H1 (cell line): ENCODE data around the gene STK16. TPM values are rescaled to one million over a fixed set of nuclear protein-coding genes. Genes with fewer than 3 reads are reported as not detected.

ENCODE experiments used
- CTCF ChIA-PET: fragments of 300-600 bp; sonication (Branson Sonifier 250); formaldehyde crosslinking; loops from one replicate; lab custom pipeline; 2021; ENCODE audit not compliant: partially characterized antibody; lab: Charles Lee
- POLR2A ChIA-PET: fragments of 300-600 bp; sonication (Branson Sonifier 250); formaldehyde crosslinking; loops from one replicate; lab custom pipeline; 2021; ENCODE audit warnings: inconsistent platforms; ENCODE audit not compliant: partially characterized antibody; lab: Charles Lee
- DNase-seq, 2 experiments: peaks; one replicate each; pipeline versions ENCODE4 v3.0.0 to v3.0.0-alpha.2; 2010 to 2022; ENCODE audit warnings: low spot score in 2 of 2, low read depth in 1 of 2, mixed read lengths in 1 of 2
- FAIRE-seq: peaks from 2 replicates; lab custom pipeline; 2011; peaks lifted over from hg19 to GRCh38; lab: Jason Lieb, UNC
- H2AFZ ChIP-seq: 2 replicates; pipeline ENCODE4 v1.8.1; 2012; ENCODE audit warnings: low read length, inconsistent platforms
- H2AK5ac ChIP-seq: 2 replicates; pipeline ENCODE4 v1.6.1; 2013; ENCODE audit warnings: low read depth, low read length
- H2BK120ac ChIP-seq: replicated peaks from 2 replicates; pipeline ENCODE3; 2013; ENCODE audit warnings: low read depth, low read length, inconsistent platforms
- H2BK12ac ChIP-seq: 2 replicates; pipeline ENCODE4 v1.6.1; 2013; ENCODE audit warnings: low read depth, low read length
- H2BK15ac ChIP-seq: 2 replicates; pipeline ENCODE4 v1.6.1; 2013; ENCODE audit warnings: low read length
- H2BK20ac ChIP-seq: 2 replicates; pipeline ENCODE4 v1.6.1; 2013; ENCODE audit warnings: low read length
- H2BK5ac ChIP-seq: 2 replicates; pipeline ENCODE4 v1.6.1; 2013; ENCODE audit warnings: low read depth, low read length
- H3K14ac ChIP-seq: 2 replicates; pipeline ENCODE4 v1.6.1; 2013; ENCODE audit warnings: inconsistent platforms; ENCODE audit not compliant: insufficient read length
- H3K18ac ChIP-seq: 2 replicates; pipeline ENCODE4 v1.6.1; 2013; ENCODE audit warnings: low read length; ENCODE audit errors: extremely low read depth
- H3K23ac ChIP-seq: 2 replicates; pipeline ENCODE4 v1.6.1; 2013; ENCODE audit warnings: inconsistent platforms; ENCODE audit not compliant: insufficient read length
- H3K23me2 ChIP-seq: 2 replicates; pipeline ENCODE4 v1.6.1; 2013; ENCODE audit warnings: low read depth, low read length
- H3K27ac ChIP-seq: 2 replicates; pipeline ENCODE4 v1.6.1; 2011; ENCODE audit warnings: low read depth, low read length, inconsistent platforms
- H3K27me3 ChIP-seq, 4 experiments: replicated peaks in 1 of 4; 1 replicate in 1 of 4; 2 replicates in 3 of 4; pipeline versions ENCODE4 v1.6.1 to v1.8.1; 2011 to 2013; ENCODE audit warnings: low read length in 3 of 4, mild to moderate bottlenecking in 3 of 4, inconsistent platforms in 2 of 4, mixed read lengths in 2 of 4, moderate library complexity in 1 of 4; ENCODE audit not compliant: control insufficient read depth in 3 of 4, insufficient read depth in 3 of 4; ENCODE audit errors: extremely low read depth in 1 of 4
- H3K36me3 ChIP-seq, 4 experiments: 2 replicates each; pipeline versions ENCODE4 v1.6.1 to v1.8.1; 2011 to 2013; ENCODE audit warnings: mild to moderate bottlenecking in 4 of 4, low read length in 3 of 4, moderate library complexity in 2 of 4, control low read depth in 1 of 4, inconsistent platforms in 1 of 4; ENCODE audit not compliant: insufficient read depth in 4 of 4, control insufficient read depth in 2 of 4
- H3K4ac ChIP-seq: replicated peaks from 2 replicates; pipeline ENCODE3; 2013; ENCODE audit warnings: low read length, low read depth, mixed read lengths, inconsistent platforms; ENCODE audit not compliant: insufficient read length
- H3K4me1 ChIP-seq, 4 experiments: replicated peaks in 1 of 4; 1 replicate in 1 of 4; 2 replicates in 3 of 4; pipeline versions ENCODE4 v1.6.1 to v1.8.1; 2011 to 2013; ENCODE audit warnings: low read length in 3 of 4, inconsistent platforms in 2 of 4, mixed read lengths in 1 of 4; ENCODE audit not compliant: insufficient read depth in 4 of 4, control insufficient read depth in 3 of 4
- H3K4me2 ChIP-seq, 2 experiments: 2 replicates each; pipeline versions ENCODE4 v1.6.1 to v1.8.1; 2011 to 2013; ENCODE audit warnings: low read depth in 2 of 2, low read length in 2 of 2, control low read depth in 1 of 2, inconsistent platforms in 1 of 2, mild to moderate bottlenecking in 1 of 2; ENCODE audit not compliant: insufficient read depth in 1 of 2
- H3K4me3 ChIP-seq, 4 experiments: fragments of 200-600, 300-600 bp in 1 of 4; sonication (generic), shearing (Covaris generic), sonication (Bioruptor Twin) in 1 of 4; 2 replicates each; pipeline versions ENCODE4 v1.5.1 to v1.8.1; 2011 to 2016; ENCODE audit warnings: low read length in 4 of 4, low read depth in 3 of 4, control low read depth in 2 of 4, inconsistent platforms in 2 of 4, mild to moderate bottlenecking in 2 of 4, mixed read lengths in 1 of 4, moderate library complexity in 1 of 4; ENCODE audit not compliant: insufficient read depth in 2 of 4; ENCODE audit errors: extremely low read depth in 1 of 4
- H3K56ac ChIP-seq: replicated peaks from 2 replicates; pipeline ENCODE3; 2013; ENCODE audit warnings: low read depth, mild to moderate bottlenecking, mixed read lengths, low read length, inconsistent platforms; ENCODE audit not compliant: insufficient read length
- H3K79me1 ChIP-seq: 2 replicates; pipeline ENCODE4 v1.6.1; 2013; ENCODE audit warnings: low read depth, low read length, control low read depth
- H3K79me2 ChIP-seq, 2 experiments: 2 replicates each; pipeline versions ENCODE4 v1.6.1 to v1.8.1; 2012 to 2013; ENCODE audit warnings: low read length in 2 of 2, mild to moderate bottlenecking in 2 of 2, inconsistent platforms in 1 of 2; ENCODE audit not compliant: insufficient read depth in 2 of 2, control insufficient read depth in 1 of 2
- H3K9ac ChIP-seq, 4 experiments: replicated peaks in 1 of 4; 1 replicate in 1 of 4; 2 replicates in 3 of 4; pipeline versions ENCODE4 v1.6.1 to v1.8.1; 2011 to 2013; ENCODE audit warnings: low read depth in 3 of 4, low read length in 3 of 4, control low read depth in 2 of 4, mild to moderate bottlenecking in 2 of 4, moderate library complexity in 2 of 4, inconsistent platforms in 1 of 4; ENCODE audit errors: extremely low read depth in 1 of 4
- H3K9me3 ChIP-seq, 2 experiments: 2 replicates each; pipeline versions ENCODE4 v1.6.1 to v1.8.1; 2012 to 2013; ENCODE audit warnings: mild to moderate bottlenecking in 2 of 2, moderate library complexity in 2 of 2, control low read depth in 1 of 2, inconsistent platforms in 1 of 2, low read depth in 1 of 2, low read length in 1 of 2, mixed read lengths in 1 of 2; ENCODE audit not compliant: insufficient read depth in 2 of 2
- H4K20me1 ChIP-seq, 2 experiments: replicated peaks in 1 of 2; 2 replicates each; pipeline versions ENCODE3 to v1.8.1; 2011 to 2013; ENCODE audit warnings: inconsistent platforms in 2 of 2, low read length in 2 of 2, mild to moderate bottlenecking in 1 of 2; ENCODE audit not compliant: insufficient read depth in 2 of 2, control insufficient read depth in 1 of 2
- H4K5ac ChIP-seq: 2 replicates; pipeline ENCODE4 v1.6.1; 2013; ENCODE audit warnings: low read length, low read depth, mixed read lengths, inconsistent platforms; ENCODE audit not compliant: insufficient read length
- H4K8ac ChIP-seq: 2 replicates; pipeline ENCODE4 v1.8.0; 2013; ENCODE audit warnings: mild to moderate bottlenecking, moderate library complexity, low read length, inconsistent platforms; ENCODE audit not compliant: insufficient read depth; ENCODE audit errors: extremely low read depth
- H4K91ac ChIP-seq: replicated peaks from 2 replicates; pipeline ENCODE3; 2013; ENCODE audit warnings: low read length, mixed read lengths, inconsistent platforms; ENCODE audit not compliant: insufficient read length
- ASH2L ChIP-seq: fragments of 200-600, 300-600 bp; sonication (generic); IDR thresholded peaks from one replicate; pipeline ENCODE4 v1.7.1; 2017; ENCODE audit warnings: low read length
- CBX8 ChIP-seq: fragments of 300-800, 300-1000 bp; sonication (generic); IDR thresholded peaks from 2 replicates; pipeline ENCODE4 v1.7.1; 2016; ENCODE audit warnings: low read depth, low read length, borderline replicate concordance
- CTCF ChIP-seq, 3 experiments: IDR thresholded peaks; 1 replicate in 2 of 3; 2 replicates in 1 of 3; pipeline versions ENCODE4 v1.5.1 to v1.6.1; 2011; ENCODE audit warnings: low read length in 3 of 3, mild to moderate bottlenecking in 3 of 3, inconsistent platforms in 2 of 3, low read depth in 1 of 3, moderate library complexity in 1 of 3; ENCODE audit not compliant: insufficient read depth in 1 of 3; ENCODE audit errors: control extremely low read depth in 1 of 3
- RFX5 ChIP-seq: IDR thresholded peaks from 2 replicates; pipeline ENCODE4 v1.6.1; 2011; ENCODE audit warnings: low read depth, low read length, improper control_type of control experiment, borderline replicate concordance
- SIN3A ChIP-seq, 2 experiments: IDR thresholded peaks in 1 of 2; conservative IDR thresholded peaks in 1 of 2; 2 replicates each; pipeline ENCODE4 v1.6.1; 2011 to 2012; ENCODE audit warnings: low read length in 2 of 2, improper control_type of control experiment in 1 of 2, low read depth in 1 of 2, mild to moderate bottlenecking in 1 of 2
- SIRT6 ChIP-seq: IDR thresholded peaks from one replicate; pipeline ENCODE4 v1.7.1; 2012; ENCODE audit warnings: low read length, inconsistent platforms
- SIX5 ChIP-seq: IDR thresholded peaks from 2 replicates; pipeline ENCODE4 v1.6.1; 2011; ENCODE audit warnings: mild to moderate bottlenecking, low read depth, low read length
- SP4 ChIP-seq: IDR thresholded peaks from 2 replicates; pipeline ENCODE4 v1.6.1; 2012; ENCODE audit warnings: low read length, inconsistent platforms
- SRF ChIP-seq: IDR thresholded peaks from 2 replicates; pipeline ENCODE4 v1.6.1; 2011; ENCODE audit warnings: mild to moderate bottlenecking, low read depth, low read length, moderate library complexity
- TAF1 ChIP-seq: IDR thresholded peaks from 2 replicates; pipeline ENCODE4 v1.6.1; 2011; ENCODE audit warnings: mild to moderate bottlenecking, low read depth, low read length
- TAF7 ChIP-seq: optimal IDR thresholded peaks from 2 replicates; pipeline ENCODE3; 2011; ENCODE audit warnings: low read depth, mild to moderate bottlenecking, inconsistent platforms, low read length, moderate library complexity, borderline replicate concordance
- WGBS, 2 experiments: shearing (Covaris generic) in 1 of 2; methylation state at CpG; one replicate each; pipeline versions ENCODE4 v1.1.6 to v1.1.7; 2013 to 2015; ENCODE audit warnings: low lambda C conversion rate in 2 of 2, mixed read lengths in 2 of 2, inconsistent platforms in 1 of 2, low coverage in 1 of 2, missing lambda C conversion rate in 1 of 2; ENCODE audit not compliant: insufficient replicate concordance in 2 of 2, insufficient coverage in 1 of 2, insufficient read length in 1 of 2; ENCODE audit errors: extremely low coverage in 1 of 2, missing lambda C conversion rate in 1 of 2; 5-methylcytosine and 5-hydroxymethylcytosine counted together
- polyA plus RNA-seq, 7 experiments: library from polyadenylated mRNA; depleted of rRNA in 3 of 7; stranded (reverse) in 5 of 7; unstranded in 2 of 7; fragments of >200 nt in 5 of 7; fragments of 200-250 nt in 2 of 7; gene quantifications; 1 replicate in 5 of 7; 2 replicates in 1 of 7; 4 replicates in 1 of 7; pipeline versions ENCODE4 v1.2.1 to v1.2.3, GENCODE V29; 2011 to 2013; ENCODE audit warnings: missing spikeins in 2 of 7, mixed read lengths in 2 of 7
- total RNA-seq: library from RNA; stranded (reverse); fragmentation: NEBNext Ultra II Directional; extraction: Animal tissue kit (Norgen Biotek cat#: 25700); gene quantifications from 2 replicates; pipeline ENCODE4 v1.2.1, GENCODE V29; 2021

Gene STK16
- total and polyA plus RNA-seq, 2 of the 8 experiments (the other 6 are each of a cell fraction or from before 2014, with no cell fraction given), result 21.3 to 51.4 TPM

- Histone ChIP-seq H4K8ac (no peak overlapping the region), H3K79me2 (no peaks in the 10 kb centered on the region), H3K4ac (no peak overlapping the region), H3K23ac (no peak overlapping the region), H3K23me2 (peaks cover 14% of the 10 kb centered on the region), H3K9me3 (no peaks in the 10 kb centered on the region), H2BK12ac (no peak overlapping the region), H3K4me2 (no peak overlapping the region), H4K91ac (no peak overlapping the region), H3K4me3 (no peak overlapping the region), H2BK20ac (no peak overlapping the region), H3K9ac (no peak overlapping the region), H4K20me1 (peaks cover 0 to 7% of the 10 kb centered on the region in 2 experiments), H3K79me1 (no peaks in the 10 kb centered on the region; the same call in 1 of the 2 replicates), H2AFZ (no peak overlapping the region), H4K5ac (no peak overlapping the region), H3K27ac (no peak overlapping the region), H2AK5ac (no peak overlapping the region), H3K27me3 (no peaks in the 10 kb centered on the region; a peak in 2 of 7 replicates), H3K18ac (no peak overlapping the region), H3K56ac (no peak overlapping the region), H3K36me3 (peaks cover 10 to 49% (median 35%) of the 10 kb centered on the region in 4 experiments; a peak in 6 of 8 replicates), H2BK120ac (no peak overlapping the region), H3K14ac (no peak overlapping the region), H2BK5ac (no peak overlapping the region), H3K4me1 (peaks cover 0 to 9% (median 6%) of the 10 kb centered on the region in 4 experiments; a peak in 3 of 7 replicates), H2BK15ac (no peak overlapping the region)
- FAIRE-seq (no peak), DNase-seq (no peak)
- 95% methylated on average over 14 of the region's 16 CpGs; no CpG with 5 or more reads in 1 of the 2 experiments for WGBS, 2 experiments
- POLR2A ChIA-PET, result interaction anchor here (2.0 to 14.0 kb wide), 4 partner anchors 12 to 26 kb away, joined by 8 to 190 read pairs (median 56); partner anchors contain the start of genes GLB1L, STK16, TUBA4A and TUBA4B
- CTCF ChIA-PET, result interaction anchor here (0.6 to 2.2 kb wide), 4 partner anchors 47 to 77 kb away, joined by 3 to 8 read pairs (median 4); no protein-coding TSS in a partner anchor
- no peak for TF ChIP-seq RFX5
- no peak for TF ChIP-seq SIRT6
- TF ChIP-seq TAF7, result no peak
- TF ChIP-seq TAF1, result no peak
- no peak for TF ChIP-seq SIX5
- no peak for TF ChIP-seq CBX8
- TF ChIP-seq SIN3A (conservative IDR thresholded peaks at IDR 0.05 in 1 of 2, IDR thresholded peaks at IDR 0.05 in 1 of 2; ENCODE audit: low read depth in 1 of 2, low read length in 2 of 2), result no peak
- no peak for TF ChIP-seq SP4
- no peak for TF ChIP-seq ASH2L
- TF ChIP-seq SRF, result no peak
- no peak for TF ChIP-seq CTCF (IDR thresholded peaks at IDR 0.05; ENCODE audit: control extremely low read depth in 1 of 3, insufficient read depth in 1 of 3, low read depth in 1 of 3, low read length in 3 of 3)
These were observed 23.2 kb upstream of the STK16 start for GRCh38 chr2:219221957-219222518.
